ENCODE results near the gene RHOU.

RHOU gene

DNA sequence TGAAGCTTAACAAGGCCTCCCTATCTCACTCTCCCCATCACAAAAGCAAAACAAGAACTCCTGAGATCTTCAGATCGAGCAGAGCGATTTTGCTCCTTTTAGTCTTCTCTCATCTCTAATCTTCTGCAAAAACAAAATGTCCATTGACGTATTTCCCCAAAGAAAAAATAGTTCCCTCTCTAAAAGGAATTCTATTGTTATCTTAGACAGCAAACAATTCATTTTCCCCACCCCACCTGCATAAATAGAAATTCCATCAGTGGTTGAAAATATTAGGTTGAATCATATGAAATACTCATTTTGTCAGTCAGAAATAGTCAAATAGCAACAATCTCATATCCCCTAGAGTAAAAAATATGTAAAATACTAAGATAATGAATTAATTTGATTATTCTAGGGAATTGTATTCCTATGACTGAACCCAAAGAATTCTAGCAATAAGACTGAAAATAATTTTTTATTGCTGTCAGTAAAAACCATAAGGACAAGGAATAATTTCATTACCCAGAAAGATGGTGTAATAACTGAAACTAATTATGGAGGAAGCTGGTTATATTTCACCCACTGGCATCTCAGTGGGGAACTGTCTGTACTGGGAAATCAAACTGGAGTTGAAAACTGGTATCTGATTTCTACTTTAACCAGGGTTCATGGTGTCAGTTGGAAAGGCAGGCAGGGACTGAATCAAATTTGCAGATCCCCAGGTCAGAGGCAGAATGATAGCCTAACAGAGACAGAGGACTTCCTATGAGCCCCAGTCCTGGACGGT, 51.3 kb downstream of the RHOU start:
- no peak for DNase-seq

DNA sequence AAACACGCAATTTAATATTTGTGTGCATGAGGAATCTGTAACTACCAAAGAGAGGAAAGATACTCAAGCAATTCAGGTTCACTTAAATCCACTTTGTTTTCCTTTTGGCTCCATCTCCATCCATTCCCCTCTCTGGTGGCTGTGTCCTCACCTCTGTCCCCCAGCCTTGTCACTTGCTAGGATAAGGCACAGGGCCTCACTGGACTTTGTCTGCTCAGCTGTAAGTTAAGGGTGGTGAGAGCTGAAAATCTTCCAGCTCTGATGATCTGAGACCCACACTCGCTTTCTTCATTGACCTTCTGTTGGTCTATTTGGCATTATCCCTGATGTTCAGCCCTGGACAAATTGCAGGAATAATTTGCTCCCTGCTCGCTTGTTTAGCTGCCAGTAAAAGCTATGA, 56.5 kb downstream of the RHOU start:
- DNase-seq, result no peak

DNA sequence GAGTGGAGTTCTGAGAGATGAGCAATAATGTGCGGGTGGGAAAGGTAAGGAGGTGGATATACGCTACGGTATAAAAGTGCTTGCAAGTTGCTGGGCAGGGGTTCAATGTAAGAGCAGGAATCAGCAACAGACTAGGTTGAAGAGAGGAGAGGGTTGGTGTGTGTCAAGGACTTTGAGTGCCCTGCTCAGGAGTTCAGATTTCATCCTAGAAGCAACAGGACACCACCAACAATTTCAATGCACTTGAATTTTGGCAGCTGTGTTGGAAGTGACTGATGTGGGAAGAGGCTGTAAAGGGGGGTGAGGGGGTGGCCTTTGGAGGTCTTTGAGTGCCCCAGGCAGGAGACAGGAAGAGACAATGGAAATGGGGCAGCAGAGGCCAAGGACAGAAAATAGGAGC, 57.3 kb downstream of the RHOU start:
- no peak for DNase-seq

DNA sequence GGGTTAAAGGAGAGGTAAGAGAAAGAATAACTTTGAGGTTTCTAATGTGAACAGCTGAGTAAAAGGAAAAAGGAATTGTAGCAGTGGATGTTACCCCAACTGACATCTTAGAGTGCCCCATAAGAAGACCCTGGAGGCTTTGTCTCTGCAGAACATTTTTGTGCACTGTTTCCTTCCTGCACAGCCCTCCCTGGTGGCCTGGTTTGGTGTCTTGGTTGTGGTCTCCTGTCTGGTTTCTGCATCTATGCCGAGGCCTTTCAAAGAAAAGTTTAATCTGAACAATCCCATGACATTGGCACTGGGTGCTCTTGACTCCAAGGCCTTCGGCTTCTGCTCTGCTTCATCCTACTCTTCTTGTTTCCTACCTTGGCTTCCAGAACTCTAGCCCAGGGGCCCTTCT, 57.8 kb downstream of the RHOU start:
- DNase-seq, result no peak

- no peak for DNase-seq
Measured at GRCh38 chr1:228794173-228794572, 58.9 kb downstream of the RHOU start.

GRCh38 chr1:228794810-228795209, 59.5 kb downstream of the RHOU start:
- DNase-seq, result peak; percentile 21 to 26

GRCh38 chr1:228795596-228795995, 60.3 kb downstream of the RHOU start:
- DNase-seq, result no peak

All from stimulated activated CD4-positive, alpha-beta T cell treated with anti-CD3 and anti-CD28 coated beads, Interleukin-2, amount 100 ng/mL, for 48 hours (primary cell).